Measurements from ENCODE around the gene PCDHB9.
"Not testable (repeated sequence)": the region's sequence is repeated elsewhere in the genome, so short reads cannot be mapped to it uniquely, and the experiment has no call there.

The PCDHB9 gene

GRCh38 chr5:141172381-141173204 is 14.4 kb upstream of the PCDHB9 start, which contains the start of gene PCDHB7:
Gene PCDHB7, plus strand, starts transcription at chr5:141172644. Its CDS starts 192 bp downstream, at chr5:141172836.
- peak; percentile 28 for TF ChIP-seq CTCF (IDR thresholded peaks at IDR 0.05; ENCODE audit: extremely low read depth, insufficient read depth, missing control alignments)
- in situ Hi-C loops (cut with MboI; ENCODE audit: low pct_unique_long_range_greater_than_20kb, low sequenced_read_pairs, unreplicated experiment) = no loop called here
- no peak for DNase-seq (ENCODE audit: low spot score)

- in situ Hi-C loops (cut with MboI; ENCODE audit: low pct_unique_long_range_greater_than_20kb, low sequenced_read_pairs, unreplicated experiment); DNase-seq (ENCODE audit: low spot score): not testable (repeated sequence)
Observed at GRCh38 chr5:141174291-141175104, 12.5 kb upstream of the PCDHB9 start.

- in situ Hi-C loops (cut with MboI; ENCODE audit: low pct_unique_long_range_greater_than_20kb, low sequenced_read_pairs, unreplicated experiment) = no loop called here
- no peak for TF ChIP-seq CTCF (IDR thresholded peaks at IDR 0.05; ENCODE audit: extremely low read depth, insufficient read depth, missing control alignments)
- no peak for DNase-seq (ENCODE audit: low spot score)
Observed at GRCh38 chr5:141175933-141176332, 11.0 kb upstream of the PCDHB9 start.

- DNase-seq (ENCODE audit: low spot score); in situ Hi-C loops (cut with MboI; ENCODE audit: low pct_unique_long_range_greater_than_20kb, low sequenced_read_pairs, unreplicated experiment): not testable (repeated sequence)
Observed at GRCh38 chr5:141177577-141178191, 9.3 kb upstream of the PCDHB9 start, which contains the start of gene PCDHB8. Gene PCDHB8, plus strand, starts transcription at chr5:141177790. Its CDS starts 245 bp downstream, at chr5:141178035.

GRCh38 chr5:141179371-141179770 is 7.6 kb upstream of the PCDHB9 start:
- DNase-seq (ENCODE audit: low spot score); in situ Hi-C loops (cut with MboI; ENCODE audit: low pct_unique_long_range_greater_than_20kb, low sequenced_read_pairs, unreplicated experiment): not testable (repeated sequence)

GRCh38 chr5:141179876-141180275 is 7.1 kb upstream of the PCDHB9 start:
- in situ Hi-C loops (cut with MboI; ENCODE audit: low pct_unique_long_range_greater_than_20kb, low sequenced_read_pairs, unreplicated experiment); DNase-seq (ENCODE audit: low spot score): not testable (repeated sequence)

- TF ChIP-seq CTCF (IDR thresholded peaks at IDR 0.05; ENCODE audit: extremely low read depth, insufficient read depth, missing control alignments) = no peak
- no peak for DNase-seq (ENCODE audit: low spot score)
- in situ Hi-C loops (cut with MboI; ENCODE audit: low pct_unique_long_range_greater_than_20kb, low sequenced_read_pairs, unreplicated experiment) = no loop called here
Observed at GRCh38 chr5:141180313-141180712, 6.6 kb upstream of the PCDHB9 start.

- in situ Hi-C loops (cut with MboI; ENCODE audit: low pct_unique_long_range_greater_than_20kb, low sequenced_read_pairs, unreplicated experiment) = no loop called here
- no peak for TF ChIP-seq CTCF (IDR thresholded peaks at IDR 0.05; ENCODE audit: extremely low read depth, insufficient read depth, missing control alignments)
- no peak for DNase-seq (ENCODE audit: low spot score)
Observed at GRCh38 chr5:141182248-141182647, 4.7 kb upstream of the PCDHB9 start, which contains the start of gene PCDHB16. Gene PCDHB16, plus strand, starts transcription at chr5:141182387. Its CDS starts 173 bp downstream, at chr5:141182560.

GRCh38 chr5:141184117-141184855 is 2.7 kb upstream of the PCDHB9 start:
- in situ Hi-C loops (cut with MboI; ENCODE audit: low pct_unique_long_range_greater_than_20kb, low sequenced_read_pairs, unreplicated experiment); DNase-seq (ENCODE audit: low spot score): not testable (repeated sequence)

- in situ Hi-C loops (cut with MboI; ENCODE audit: low pct_unique_long_range_greater_than_20kb, low sequenced_read_pairs, unreplicated experiment); DNase-seq (ENCODE audit: low spot score): not testable (repeated sequence)
Observed at GRCh38 chr5:141188682-141189081, 1.7 kb downstream of the PCDHB9 start.

- DNase-seq (ENCODE audit: low spot score); in situ Hi-C loops (cut with MboI; ENCODE audit: low pct_unique_long_range_greater_than_20kb, low sequenced_read_pairs, unreplicated experiment): not testable (repeated sequence)
Observed at GRCh38 chr5:141189131-141189530, 2.2 kb downstream of the PCDHB9 start.

Measured in GM13977 (cell line).